GM23338 (cell line): ENCODE data around the gene PITX1. TPM values are rescaled to one million over a fixed set of nuclear protein-coding genes. Genes with fewer than 3 reads are reported as not detected.

ENCODE experiments used
- ATAC-seq: fragments of 200-7000 bp; cut with Tn5 transposase; 3 replicates; pipeline ENCODE4 v1.9.1; 2020
- DNase-seq: peaks from one replicate; pipeline ENCODE4 v3.0.0-alpha.2; 2015; ENCODE audit warnings: low spot score
- H2AFZ ChIP-seq: fragments of 200-600 bp; sonication (generic); 2 replicates; pipeline ENCODE4 v1.8.0; 2016; ENCODE audit warnings: antibody characterized with exemption, mild to moderate bottlenecking, moderate library complexity
- H3F3A ChIP-seq: fragments of 200-600 bp; sonication (generic); replicated peaks from 2 replicates; pipeline ENCODE4 v1.8.0; 2017; ENCODE audit warnings: antibody characterized with exemption, mixed run types, low read depth
- H3K27ac ChIP-seq: fragments of 200-600 bp; sonication (generic); 2 replicates; pipeline ENCODE4 v1.6.1; 2016; ENCODE audit warnings: low read depth
- H3K27me3 ChIP-seq: fragments of 200-600 bp; sonication (generic); 2 replicates; pipeline ENCODE4 v1.8.0; 2016; ENCODE audit warnings: mild to moderate bottlenecking, mixed run types, moderate library complexity; ENCODE audit not compliant: insufficient read depth
- H3K36me3 ChIP-seq: fragments of 200-600 bp; sonication (generic); 2 replicates; pipeline ENCODE4 v1.8.0; 2016; ENCODE audit warnings: mild to moderate bottlenecking; ENCODE audit not compliant: insufficient read depth
- H3K4me1 ChIP-seq: fragments of 200-600 bp; sonication (generic); 2 replicates; pipeline ENCODE4 v1.8.0; 2016; ENCODE audit warnings: mild to moderate bottlenecking, moderate library complexity; ENCODE audit not compliant: insufficient read depth
- H3K4me2 ChIP-seq: fragments of 200-600 bp; sonication (generic); 2 replicates; pipeline ENCODE4 v1.7.1; 2017; ENCODE audit warnings: mixed run types
- H3K4me3 ChIP-seq: fragments of 200-600 bp; sonication (generic); 2 replicates; pipeline ENCODE4 v1.6.1; 2016; ENCODE audit warnings: mixed run types
- H3K79me2 ChIP-seq: fragments of 200-600 bp; sonication (generic); replicated peaks from 2 replicates; pipeline ENCODE4 v1.8.0; 2017; ENCODE audit warnings: mild to moderate bottlenecking; ENCODE audit not compliant: insufficient read depth
- H3K9me2 ChIP-seq: fragments of 200-600 bp; sonication (generic); 2 replicates; pipeline ENCODE4 v1.8.0; 2017; ENCODE audit not compliant: insufficient read depth
- H4K20me1 ChIP-seq: fragments of 200-600 bp; sonication (generic); replicated peaks from 2 replicates; pipeline ENCODE4 v1.8.0; 2017; ENCODE audit warnings: mild to moderate bottlenecking; ENCODE audit not compliant: insufficient read depth
- H3K27ac Mint-ChIP-seq: 2 replicates; pipeline ENCODE4 v1.8.0; 2020; ENCODE audit warnings: inconsistent platforms, mild to moderate bottlenecking, moderate library complexity, mixed read lengths
- H3K27me3 Mint-ChIP-seq: 3 replicates; pipeline ENCODE4 v1.8.0; 2022; ENCODE audit warnings: low read depth, mild to moderate bottlenecking, moderate library complexity, mixed read lengths, inconsistent platforms; ENCODE audit not compliant: insufficient read depth, poor library complexity
- H3K36me3 Mint-ChIP-seq: 3 replicates; pipeline ENCODE4 v1.8.0; 2021; ENCODE audit warnings: low read depth, mild to moderate bottlenecking, inconsistent platforms, moderate library complexity, mixed read lengths
- H3K4me1 Mint-ChIP-seq: 3 replicates; pipeline ENCODE4 v1.8.0; 2020; ENCODE audit warnings: mild to moderate bottlenecking, inconsistent platforms, mixed read lengths
- H3K4me3 Mint-ChIP-seq: 3 replicates; pipeline ENCODE4 v1.8.0; 2021; ENCODE audit warnings: moderate library complexity, mild to moderate bottlenecking, inconsistent platforms, mixed read lengths
- H3K9me3 Mint-ChIP-seq: 3 replicates; pipeline ENCODE4 v1.8.0; 2020; ENCODE audit warnings: moderate library complexity, mild to moderate bottlenecking, inconsistent platforms, mixed read lengths
- CREB1 ChIP-seq: fragments of 250-450 bp; sonication (Bioruptor Pico); IDR thresholded peaks from 2 replicates; pipeline ENCODE4 v1.5.0; 2020; ENCODE audit warnings: low read depth, mild to moderate bottlenecking, moderate library complexity
- JUNB ChIP-seq: IDR thresholded peaks from one replicate; pipeline ENCODE4 v1.6.1; 2016; ENCODE audit warnings: antibody characterized with exemption; ENCODE audit not compliant: unreplicated experiment
- NANOG ChIP-seq: IDR thresholded peaks from 2 replicates; pipeline ENCODE4 v1.6.1; 2016; ENCODE audit warnings: antibody characterized with exemption, borderline replicate concordance
- STAT1 ChIP-seq: IDR thresholded peaks from one replicate; pipeline ENCODE4 v1.6.1; 2016; ENCODE audit warnings: antibody characterized with exemption; ENCODE audit not compliant: unreplicated experiment
- ZNF331 ChIP-seq: fragments of 250-450 bp; sonication (Bioruptor Pico); IDR thresholded peaks from 2 replicates; pipeline ENCODE4 v1.5.0; 2020; ENCODE audit warnings: low read depth, mild to moderate bottlenecking, moderate library complexity
- polyA plus RNA-seq: library from polyadenylated mRNA; unstranded; fragments of >200 nt; fragmentation: Nextera tagmentation; extraction: Ambion mirVana; gene quantifications from 2 replicates; pipeline ENCODE4 v1.2.1, GENCODE V29; 2016
- total RNA-seq: library from RNA; depleted of rRNA; stranded (reverse); fragments of >200 nt; shearing (Covaris generic); gene quantifications from 2 replicates; pipeline ENCODE4 v1.2.3, GENCODE V29; 2014
- TF ChIP-seq, protein P1 (sequence below): IDR thresholded peaks from 2 replicates; pipeline ENCODE4 v1.6.1; 2016; ENCODE audit warnings: antibody characterized with exemption
- TF ChIP-seq, protein P2 (sequence below): fragments of 250-450 bp; sonication (Bioruptor Pico); IDR thresholded peaks from 2 replicates; pipeline ENCODE4 v1.5.0; 2020; ENCODE audit warnings: mild to moderate bottlenecking, moderate library complexity
- TF ChIP-seq, protein P3 (sequence below), 2 experiments: fragments of 200-600 bp in 1 of 2; sonication (generic) in 1 of 2; conservative IDR thresholded peaks; 2 replicates each; pipeline versions ENCODE4 v1.5.1 to v1.6.1; 2016 to 2017; ENCODE audit warnings: antibody characterized with exemption in 2 of 2, low read depth in 2 of 2, mild to moderate bottlenecking in 2 of 2, moderate library complexity in 1 of 2
- TF ChIP-seq, protein P4 (sequence below): IDR thresholded peaks from one replicate; pipeline ENCODE4 v1.6.1; 2018; ENCODE audit warnings: antibody characterized with exemption; ENCODE audit not compliant: unreplicated experiment

PITX1 gene
- total and polyA plus RNA-seq, 2 experiments from 2014 or later = not detected

DNA sequence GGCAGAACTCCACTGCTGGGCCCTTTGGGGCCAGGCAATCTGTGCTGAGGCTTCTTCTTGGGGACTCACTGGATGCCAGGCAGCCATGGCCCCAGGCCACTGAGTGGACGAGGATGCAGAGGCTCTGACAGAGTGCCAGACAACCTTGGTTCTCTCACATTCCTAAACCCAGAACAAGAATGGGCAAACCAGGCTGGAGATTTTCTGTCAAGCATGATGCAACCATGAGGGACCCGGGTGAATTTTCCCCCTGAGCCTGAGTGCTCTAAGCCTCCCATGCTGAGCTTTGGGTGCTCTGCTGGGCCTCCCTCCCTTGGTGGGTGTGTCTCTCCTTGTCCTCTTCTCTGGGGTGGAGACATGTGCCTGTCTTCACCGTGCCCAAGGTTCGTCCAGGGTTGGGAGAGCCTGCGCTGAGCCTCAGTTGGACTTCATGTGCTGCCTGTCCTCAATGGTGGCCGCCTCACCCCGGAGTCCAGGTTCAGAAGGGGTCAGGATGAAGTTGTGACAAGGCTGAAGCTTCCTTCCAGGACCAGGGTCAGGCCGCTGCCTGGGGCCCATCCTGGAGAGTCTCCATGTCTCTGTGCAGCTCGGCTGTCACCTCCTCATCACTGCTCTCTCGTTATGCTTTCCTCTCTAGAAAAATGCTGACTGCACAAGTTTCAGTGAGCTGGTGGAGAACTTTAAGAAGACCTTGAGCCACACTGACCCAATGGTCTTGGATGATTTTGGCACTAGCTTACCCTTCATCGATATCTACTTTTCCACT lies 24.1 kb downstream of the PITX1 start:
- no peak for DNase-seq
- no peak overlapping the region for H3K27ac Mint-ChIP-seq
- H3K4me3 Mint-ChIP-seq = no peak overlapping the region
- H3K4me2 ChIP-seq = no peak overlapping the region
- TF ChIP-seq, protein P1, sequence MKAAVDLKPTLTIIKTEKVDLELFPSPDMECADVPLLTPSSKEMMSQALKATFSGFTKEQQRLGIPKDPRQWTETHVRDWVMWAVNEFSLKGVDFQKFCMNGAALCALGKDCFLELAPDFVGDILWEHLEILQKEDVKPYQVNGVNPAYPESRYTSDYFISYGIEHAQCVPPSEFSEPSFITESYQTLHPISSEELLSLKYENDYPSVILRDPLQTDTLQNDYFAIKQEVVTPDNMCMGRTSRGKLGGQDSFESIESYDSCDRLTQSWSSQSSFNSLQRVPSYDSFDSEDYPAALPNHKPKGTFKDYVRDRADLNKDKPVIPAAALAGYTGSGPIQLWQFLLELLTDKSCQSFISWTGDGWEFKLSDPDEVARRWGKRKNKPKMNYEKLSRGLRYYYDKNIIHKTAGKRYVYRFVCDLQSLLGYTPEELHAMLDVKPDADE = no peak
- TF ChIP-seq, protein P2, sequence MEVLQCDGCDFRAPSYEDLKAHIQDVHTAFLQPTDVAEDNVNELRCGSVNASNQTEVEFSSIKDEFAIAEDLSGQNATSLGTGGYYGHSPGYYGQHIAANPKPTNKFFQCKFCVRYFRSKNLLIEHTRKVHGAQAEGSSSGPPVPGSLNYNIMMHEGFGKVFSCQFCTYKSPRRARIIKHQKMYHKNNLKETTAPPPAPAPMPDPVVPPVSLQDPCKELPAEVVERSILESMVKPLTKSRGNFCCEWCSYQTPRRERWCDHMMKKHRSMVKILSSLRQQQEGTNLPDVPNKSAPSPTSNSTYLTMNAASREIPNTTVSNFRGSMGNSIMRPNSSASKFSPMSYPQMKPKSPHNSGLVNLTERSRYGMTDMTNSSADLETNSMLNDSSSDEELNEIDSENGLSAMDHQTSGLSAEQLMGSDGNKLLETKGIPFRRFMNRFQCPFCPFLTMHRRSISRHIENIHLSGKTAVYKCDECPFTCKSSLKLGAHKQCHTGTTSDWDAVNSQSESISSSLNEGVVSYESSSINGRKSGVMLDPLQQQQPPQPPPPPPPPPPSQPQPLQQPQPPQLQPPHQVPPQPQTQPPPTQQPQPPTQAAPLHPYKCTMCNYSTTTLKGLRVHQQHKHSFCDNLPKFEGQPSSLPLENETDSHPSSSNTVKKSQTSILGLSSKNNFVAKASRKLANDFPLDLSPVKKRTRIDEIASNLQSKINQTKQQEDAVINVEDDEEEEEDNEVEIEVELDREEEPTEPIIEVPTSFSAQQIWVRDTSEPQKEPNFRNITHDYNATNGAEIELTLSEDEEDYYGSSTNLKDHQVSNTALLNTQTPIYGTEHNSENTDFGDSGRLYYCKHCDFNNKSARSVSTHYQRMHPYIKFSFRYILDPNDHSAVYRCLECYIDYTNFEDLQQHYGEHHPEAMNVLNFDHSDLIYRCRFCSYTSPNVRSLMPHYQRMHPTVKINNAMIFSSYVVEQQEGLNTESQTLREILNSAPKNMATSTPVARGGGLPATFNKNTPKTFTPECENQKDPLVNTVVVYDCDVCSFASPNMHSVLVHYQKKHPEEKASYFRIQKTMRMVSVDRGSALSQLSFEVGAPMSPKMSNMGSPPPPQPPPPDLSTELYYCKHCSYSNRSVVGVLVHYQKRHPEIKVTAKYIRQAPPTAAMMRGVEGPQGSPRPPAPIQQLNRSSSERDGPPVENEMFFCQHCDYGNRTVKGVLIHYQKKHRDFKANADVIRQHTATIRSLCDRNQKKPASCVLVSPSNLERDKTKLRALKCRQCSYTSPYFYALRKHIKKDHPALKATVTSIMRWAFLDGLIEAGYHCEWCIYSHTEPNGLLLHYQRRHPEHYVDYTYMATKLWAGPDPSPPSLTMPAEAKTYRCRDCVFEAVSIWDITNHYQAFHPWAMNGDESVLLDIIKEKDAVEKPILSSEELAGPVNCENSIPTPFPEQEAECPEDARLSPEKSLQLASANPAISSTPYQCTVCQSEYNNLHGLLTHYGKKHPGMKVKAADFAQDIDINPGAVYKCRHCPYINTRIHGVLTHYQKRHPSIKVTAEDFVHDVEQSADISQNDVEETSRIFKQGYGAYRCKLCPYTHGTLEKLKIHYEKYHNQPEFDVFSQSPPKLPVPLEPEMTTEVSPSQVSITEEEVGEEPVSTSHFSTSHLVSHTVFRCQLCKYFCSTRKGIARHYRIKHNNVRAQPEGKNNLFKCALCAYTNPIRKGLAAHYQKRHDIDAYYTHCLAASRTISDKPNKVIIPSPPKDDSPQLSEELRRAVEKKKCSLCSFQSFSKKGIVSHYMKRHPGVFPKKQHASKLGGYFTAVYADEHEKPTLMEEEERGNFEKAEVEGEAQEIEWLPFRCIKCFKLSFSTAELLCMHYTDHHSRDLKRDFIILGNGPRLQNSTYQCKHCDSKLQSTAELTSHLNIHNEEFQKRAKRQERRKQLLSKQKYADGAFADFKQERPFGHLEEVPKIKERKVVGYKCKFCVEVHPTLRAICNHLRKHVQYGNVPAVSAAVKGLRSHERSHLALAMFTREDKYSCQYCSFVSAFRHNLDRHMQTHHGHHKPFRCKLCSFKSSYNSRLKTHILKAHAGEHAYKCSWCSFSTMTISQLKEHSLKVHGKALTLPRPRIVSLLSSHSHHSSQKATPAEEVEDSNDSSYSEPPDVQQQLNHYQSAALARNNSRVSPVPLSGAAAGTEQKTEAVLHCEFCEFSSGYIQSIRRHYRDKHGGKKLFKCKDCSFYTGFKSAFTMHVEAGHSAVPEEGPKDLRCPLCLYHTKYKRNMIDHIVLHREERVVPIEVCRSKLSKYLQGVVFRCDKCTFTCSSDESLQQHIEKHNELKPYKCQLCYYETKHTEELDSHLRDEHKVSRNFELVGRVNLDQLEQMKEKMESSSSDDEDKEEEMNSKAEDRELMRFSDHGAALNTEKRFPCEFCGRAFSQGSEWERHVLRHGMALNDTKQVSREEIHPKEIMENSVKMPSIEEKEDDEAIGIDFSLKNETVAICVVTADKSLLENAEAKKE (CRISPR knock-in tag) = no peak
- no peak for TF ChIP-seq NANOG
- TF ChIP-seq, protein P3, sequence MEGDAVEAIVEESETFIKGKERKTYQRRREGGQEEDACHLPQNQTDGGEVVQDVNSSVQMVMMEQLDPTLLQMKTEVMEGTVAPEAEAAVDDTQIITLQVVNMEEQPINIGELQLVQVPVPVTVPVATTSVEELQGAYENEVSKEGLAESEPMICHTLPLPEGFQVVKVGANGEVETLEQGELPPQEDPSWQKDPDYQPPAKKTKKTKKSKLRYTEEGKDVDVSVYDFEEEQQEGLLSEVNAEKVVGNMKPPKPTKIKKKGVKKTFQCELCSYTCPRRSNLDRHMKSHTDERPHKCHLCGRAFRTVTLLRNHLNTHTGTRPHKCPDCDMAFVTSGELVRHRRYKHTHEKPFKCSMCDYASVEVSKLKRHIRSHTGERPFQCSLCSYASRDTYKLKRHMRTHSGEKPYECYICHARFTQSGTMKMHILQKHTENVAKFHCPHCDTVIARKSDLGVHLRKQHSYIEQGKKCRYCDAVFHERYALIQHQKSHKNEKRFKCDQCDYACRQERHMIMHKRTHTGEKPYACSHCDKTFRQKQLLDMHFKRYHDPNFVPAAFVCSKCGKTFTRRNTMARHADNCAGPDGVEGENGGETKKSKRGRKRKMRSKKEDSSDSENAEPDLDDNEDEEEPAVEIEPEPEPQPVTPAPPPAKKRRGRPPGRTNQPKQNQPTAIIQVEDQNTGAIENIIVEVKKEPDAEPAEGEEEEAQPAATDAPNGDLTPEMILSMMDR (conservative IDR thresholded peaks at IDR 0.05; ENCODE audit: low read depth in 2 of 2) = no peak
- TF ChIP-seq STAT1 = no peak
- TF ChIP-seq, protein P4, sequence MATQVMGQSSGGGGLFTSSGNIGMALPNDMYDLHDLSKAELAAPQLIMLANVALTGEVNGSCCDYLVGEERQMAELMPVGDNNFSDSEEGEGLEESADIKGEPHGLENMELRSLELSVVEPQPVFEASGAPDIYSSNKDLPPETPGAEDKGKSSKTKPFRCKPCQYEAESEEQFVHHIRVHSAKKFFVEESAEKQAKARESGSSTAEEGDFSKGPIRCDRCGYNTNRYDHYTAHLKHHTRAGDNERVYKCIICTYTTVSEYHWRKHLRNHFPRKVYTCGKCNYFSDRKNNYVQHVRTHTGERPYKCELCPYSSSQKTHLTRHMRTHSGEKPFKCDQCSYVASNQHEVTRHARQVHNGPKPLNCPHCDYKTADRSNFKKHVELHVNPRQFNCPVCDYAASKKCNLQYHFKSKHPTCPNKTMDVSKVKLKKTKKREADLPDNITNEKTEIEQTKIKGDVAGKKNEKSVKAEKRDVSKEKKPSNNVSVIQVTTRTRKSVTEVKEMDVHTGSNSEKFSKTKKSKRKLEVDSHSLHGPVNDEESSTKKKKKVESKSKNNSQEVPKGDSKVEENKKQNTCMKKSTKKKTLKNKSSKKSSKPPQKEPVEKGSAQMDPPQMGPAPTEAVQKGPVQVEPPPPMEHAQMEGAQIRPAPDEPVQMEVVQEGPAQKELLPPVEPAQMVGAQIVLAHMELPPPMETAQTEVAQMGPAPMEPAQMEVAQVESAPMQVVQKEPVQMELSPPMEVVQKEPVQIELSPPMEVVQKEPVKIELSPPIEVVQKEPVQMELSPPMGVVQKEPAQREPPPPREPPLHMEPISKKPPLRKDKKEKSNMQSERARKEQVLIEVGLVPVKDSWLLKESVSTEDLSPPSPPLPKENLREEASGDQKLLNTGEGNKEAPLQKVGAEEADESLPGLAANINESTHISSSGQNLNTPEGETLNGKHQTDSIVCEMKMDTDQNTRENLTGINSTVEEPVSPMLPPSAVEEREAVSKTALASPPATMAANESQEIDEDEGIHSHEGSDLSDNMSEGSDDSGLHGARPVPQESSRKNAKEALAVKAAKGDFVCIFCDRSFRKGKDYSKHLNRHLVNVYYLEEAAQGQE = no peak
- TF ChIP-seq CREB1 (CRISPR knock-in tag) = no peak
- TF ChIP-seq ZNF331 (CRISPR knock-in tag) = no peak
- no peak for TF ChIP-seq JUNB
- peaks cover 5% of the 10 kb centered on the region for H3K27me3 Mint-ChIP-seq
- H3K27me3 ChIP-seq = no peaks in the 10 kb centered on the region
- H3K9me3 Mint-ChIP-seq = no peaks in the 10 kb centered on the region
- no peaks in the 10 kb centered on the region for H3F3A ChIP-seq
- H3K79me2 ChIP-seq = no peaks in the 10 kb centered on the region
- no peaks in the 10 kb centered on the region for H3K9me2 ChIP-seq
- H3K36me3 Mint-ChIP-seq = no peaks in the 10 kb centered on the region
- H3K4me1 ChIP-seq = no peaks in the 10 kb centered on the region
- H3K36me3 ChIP-seq = no peaks in the 10 kb centered on the region
- no peak for ATAC-seq
- H3K4me1 Mint-ChIP-seq = peaks cover 3% of the 10 kb centered on the region; the same call in 2 of the 3 replicates
- no peaks in the 10 kb centered on the region for H4K20me1 ChIP-seq
- no peak overlapping the region for H3K27ac ChIP-seq
- no peak overlapping the region for H2AFZ ChIP-seq
- H3K4me3 ChIP-seq = no peak overlapping the region
